Stomach (tissue), 9 donors: ENCODE data around the gene UGT3A2. TPM values are rescaled to one million over a fixed set of nuclear protein-coding genes. Genes with fewer than 3 reads are reported as not detected.

ENCODE experiments used
- DNase-seq, 2 donors: peaks; one replicate each; pipeline versions ENCODE4 v3.0.0 to v3.0.0-alpha.2; 2013 to 2019
- H3K27ac ChIP-seq, 5 donors: fragments of 200-600 bp in 4 of 5; sonication (generic) in 4 of 5; one replicate each; pipeline ENCODE4 v1.5.1; 2013 to 2019; ENCODE audit warnings: mild to moderate bottlenecking in 1 of 5, moderate library complexity in 1 of 5
- H3K27me3 ChIP-seq, 3 donors: fragments of 200-600 bp; sonication (generic); one replicate each; pipeline ENCODE4 v1.5.1; 2017 to 2019; ENCODE audit warnings: mixed run types in 1 of 3
- H3K36me3 ChIP-seq, 4 donors: fragments of 200-600 bp; sonication (generic); 1 replicate in 3 of 4; 2 replicates in 1 of 4; pipeline ENCODE4 v1.5.1; 2016 to 2019
- H3K4me1 ChIP-seq, 4 donors: fragments of 200-600 bp; sonication (generic); one replicate each; pipeline ENCODE4 v1.5.1; 2016 to 2019
- H3K4me3 ChIP-seq, 4 donors: fragments of 200-600 bp; sonication (generic) in 3 of 4; one replicate each; pipeline ENCODE4 v1.5.1; 2016 to 2019; ENCODE audit warnings: mild to moderate bottlenecking in 1 of 4
- H3K9me3 ChIP-seq, 4 donors: fragments of 200-600 bp; sonication (generic); one replicate each; pipeline ENCODE4 v1.5.1; 2016 to 2019
- CTCF ChIP-seq, 7 experiments: fragments of 450-650 bp in 4 of 7; fragments of 200-600 bp in 3 of 7; sonication (generic) in 3 of 7; IDR thresholded peaks; one replicate each; pipeline ENCODE4 v1.5.1; 2016 to 2019; ENCODE audit warnings: antibody characterized with exemption in 7 of 7, control low read depth in 2 of 7, mild to moderate bottlenecking in 1 of 7
- EP300 ChIP-seq: sonication (generic); formaldehyde crosslinking; IDR thresholded peaks from one replicate; pipeline ENCODE4 v1.6.1; 2017; ENCODE audit warnings: antibody characterized with exemption
- POLR2A ChIP-seq, 4 donors: fragments of 450-650 bp; IDR thresholded peaks; one replicate each; pipeline ENCODE4 v1.6.1; 2016; ENCODE audit warnings: antibody characterized with exemption in 4 of 4, control low read depth in 2 of 4, mild to moderate bottlenecking in 1 of 4, moderate library complexity in 1 of 4
- POLR2AphosphoS5 ChIP-seq, 3 donors: sonication (generic); formaldehyde crosslinking; IDR thresholded peaks; one replicate each; pipeline ENCODE4 v1.6.1; 2016; ENCODE audit warnings: antibody characterized with exemption in 3 of 3
- WGBS, 5 donors: extraction: QIAGEN DNeasy Blood & Tissue Kit in 3 of 5; methylation state at CpG; one replicate each; pipeline versions ENCODE4 v1.1.5 to v1.1.7; 2013 to 2018; 5-methylcytosine and 5-hydroxymethylcytosine counted together
- intact Hi-C: fragments of 100-400 bp; cut with DNase I; formaldehyde crosslinking; loops from one replicate; pipeline ENCODE4 v1.15.1; 2023; ENCODE audit warnings: low total_unique reads
- polyA plus RNA-seq, 3 donors: library from polyadenylated mRNA; stranded (reverse); fragments of 200-250 nt; gene quantifications; one replicate each; pipeline ENCODE4 v1.2.3, GENCODE V29; 2013
- total RNA-seq, 5 donors: library from RNA; depleted of rRNA; stranded (reverse); fragments of >200 nt; gene quantifications; one replicate each; pipeline versions ENCODE4 v1.1.0 to v1.2.3, GENCODE V29; 2014 to 2016
- donor health status: healthy with polysubstance abuse.
- donor health status: Bipolar disorder and iron deficiency.
- donor health status: healthy.

Gene UGT3A2
- total and polyA plus RNA-seq, 8 donors: 2.0 TPM; not detected in 7

GRCh38 chr5:36017622-36018021 is 49.1 kb downstream of the UGT3A2 start:
- TF ChIP-seq EP300 (no peak), POLR2AphosphoS5 (IDR thresholded peaks at IDR 0.05) (no peak), POLR2A (IDR thresholded peaks at IDR 0.05) (no peak), CTCF (IDR thresholded peaks at IDR 0.05) (no peak)
- whole genome bisulfite sequencing, 5 donors: 44 to 58% (median 54%) methylated on average over 5 of the region's 5 CpGs
- no peak overlapping the region for H3K27ac ChIP-seq
- H3K4me1 ChIP-seq: no peaks in the 10 kb centered on the region
- H3K36me3 ChIP-seq: no peaks in the 10 kb centered on the region
- no peak overlapping the region for H3K4me3 ChIP-seq
- no peaks in the 10 kb centered on the region for H3K27me3 ChIP-seq
- peaks cover 0 to 33% (median 25%) of the 10 kb centered on the region in 4 donors for H3K9me3 ChIP-seq
- DNase-seq: peak in 1 of 2 donors; percentile 47
- intact Hi-C loops: no loop called here

GRCh38 chr5:36017004-36017403 is 49.7 kb downstream of the UGT3A2 start:
- TF ChIP-seq CTCF (IDR thresholded peaks at IDR 0.05): no peak
- Histone ChIP-seq H3K4me1 (no peaks in the 10 kb centered on the region), H3K36me3 (no peaks in the 10 kb centered on the region), H3K27ac (no peak overlapping the region), H3K4me3 (no peak overlapping the region), H3K27me3 (no peaks in the 10 kb centered on the region), H3K9me3 (peaks cover 0 to 35% (median 27%) of the 10 kb centered on the region in 4 donors)
- intact Hi-C loops: no loop called here
- DNase-seq: no peak
- 61 to 90% (median 84%) methylated on average over 1 of the region's 1 CpG for WGBS, 5 donors

- no peak for DNase-seq
- intact Hi-C loops: no loop called here
These were observed 53.5 kb downstream of the UGT3A2 start for GRCh38 chr5:36013182-36013581.

GRCh38 chr5:36009698-36010097 is 57.0 kb downstream of the UGT3A2 start:
- TF ChIP-seq CTCF (IDR thresholded peaks at IDR 0.05) (no peak), POLR2A (IDR thresholded peaks at IDR 0.05) (no peak), POLR2AphosphoS5 (IDR thresholded peaks at IDR 0.05) (no peak), EP300 (no peak)
- Histone ChIP-seq H3K9me3 (peaks cover 0 to 30% (median 23%) of the 10 kb centered on the region in 4 donors), H3K4me3 (no peak overlapping the region), H3K36me3 (no peaks in the 10 kb centered on the region), H3K4me1 (no peaks in the 10 kb centered on the region), H3K27ac (no peak overlapping the region), H3K27me3 (no peaks in the 10 kb centered on the region)
- DNase-seq: no peak
- WGBS, 5 donors: 39 to 68% (median 55%) methylated on average over 1 of the region's 1 CpG
- intact Hi-C loops: no loop called here

More at GRCh38 chr5:36013182-36013581, 53.5 kb downstream of the UGT3A2 start:
- Histone ChIP-seq H3K9me3 (peaks cover 0 to 46% (median 36%) of the 10 kb centered on the region in 4 donors), H3K36me3 (no peaks in the 10 kb centered on the region), H3K27me3 (no peaks in the 10 kb centered on the region), H3K4me3 (no peak overlapping the region), H3K4me1 (no peaks in the 10 kb centered on the region), H3K27ac (no peak overlapping the region)
- no peak for TF ChIP-seq POLR2AphosphoS5 (IDR thresholded peaks at IDR 0.05)
- TF ChIP-seq POLR2A (IDR thresholded peaks at IDR 0.05): no peak
- 70 to 93% (median 77%) methylated on average over 2 of the region's 2 CpGs for WGBS, 5 donors

- intact Hi-C loops: no loop called here
- Histone ChIP-seq H3K4me1 (no peaks in the 10 kb centered on the region), H3K9me3 (peaks cover 0 to 11% (median 10%) of the 10 kb centered on the region in 4 donors), H3K27me3 (no peaks in the 10 kb centered on the region), H3K4me3 (no peak overlapping the region), H3K27ac (no peak overlapping the region), H3K36me3 (no peaks in the 10 kb centered on the region)
- DNase-seq: no peak
- TF ChIP-seq POLR2A (IDR thresholded peaks at IDR 0.05) (no peak), CTCF (IDR thresholded peaks at IDR 0.05) (no peak), EP300 (no peak), POLR2AphosphoS5 (IDR thresholded peaks at IDR 0.05) (no peak)
These were observed 59.3 kb downstream of the UGT3A2 start for GRCh38 chr5:36007366-36007765.
